ENCODE measurements around the gene DVL1. TPM values are rescaled to one million over a fixed set of nuclear protein-coding genes. Genes with fewer than 3 reads are reported as not detected.

DVL1 gene
- total and polyA plus RNA-seq, 9 of the 15 experiments (the other 6 are each of a cell fraction or from before 2014, with no cell fraction given) = 0.62 to 135 (median 24.3) TPM

GRCh38 chr1:1299686-1300351 is 49.4 kb downstream of the DVL1 start:
- WGBS (ENCODE audit: insufficient coverage, low coverage, missing lambda C conversion rate) = 70% methylated on average over 21 of the region's 22 CpGs
- Histone ChIP-seq H2AFZ (ENCODE audit: low read depth, low read length) (no peak overlapping the region), H3K79me2 (ENCODE audit: control insufficient read depth, insufficient read depth, low read length) (peaks cover 8% of the 10 kb centered on the region), H3K9me3 (replicated peaks; ENCODE audit: control insufficient read depth, insufficient read depth, low read depth, low read length) (no peaks in the 10 kb centered on the region), H3K4me3 (no peak overlapping the region), H3K9me1 (ENCODE audit: control insufficient read depth, insufficient read depth, low read length) (peaks cover 21% of the 10 kb centered on the region), H3K27me3 (ENCODE audit: control insufficient read depth in 2 of 2, insufficient read depth in 2 of 2, low read length in 2 of 2) (no peaks in the 10 kb centered on the region), H3K9ac (ENCODE audit: insufficient read depth in 1 of 2, low read depth in 2 of 2, low read length in 2 of 2) (no peak overlapping the region; a peak in 1 of 4 replicates), H3K4me1 (replicated peaks in 1 of 2; ENCODE audit: control insufficient read depth in 2 of 2, insufficient read depth in 2 of 2, low read length in 2 of 2) (peaks cover 9 to 76% of the 10 kb centered on the region in 2 experiments), H3K27ac (ENCODE audit: extremely low read depth, low read depth, low read length) (no peak overlapping the region), H3K4me2 (ENCODE audit: insufficient read depth, low read length) (no peak overlapping the region), H4K20me1 (replicated peaks; ENCODE audit: control insufficient read depth, insufficient read depth, low read length) (peaks cover 19% of the 10 kb centered on the region; the same call in 1 of the 2 replicates), H3K36me3 (ENCODE audit: control insufficient read depth, insufficient read depth, low read length) (peaks cover 15% of the 10 kb centered on the region; the same call in 1 of the 3 replicates)
- in situ Hi-C loops (cut with MboI) = no loop called here
- CTCF ChIA-PET (ENCODE audit: low intra/inter-chr PET ratio) = interaction anchor here (0.5 kb wide), 1 partner anchor 556 kb away, joined by 3 read pairs; no protein-coding TSS in a partner anchor
- FAIRE-seq = peak; percentile 81
- intact Hi-C loops (cut with micrococcal nuclease) = loop anchor here (10.0 kb wide), 2 partner anchors 315 to 925 kb away; partner anchors contain the start of genes PERM1 and SKI
- peak in 2 of 4 experiments; percentile 50 to 59 for DNase-seq (ENCODE audit: extremely low read depth in 1 of 4, low spot score in 3 of 4)
- BruUV-seq (replicated peaks) = no TSS peak
- ATAC-seq = peak; percentile 81
- POLR2A ChIA-PET = interaction anchor here (0.6 kb wide), 1 partner anchor 722 kb away, joined by 4 read pairs; no protein-coding TSS in a partner anchor
- TF ChIP-seq RBM17 (IDR thresholded peaks at IDR 0.05; ENCODE audit: borderline replicate concordance, low read depth, low read length) = no peak
- TF ChIP-seq ID3 (CRISPR knock-in tag; IDR thresholded peaks at IDR 0.05) = no peak
- TF ChIP-seq ID3 (tag; IDR thresholded peaks at IDR 0.05) = no peak
- no peak for TF ChIP-seq SRSF1 (IDR thresholded peaks at IDR 0.05; ENCODE audit: low read depth, low read length)
- TF ChIP-seq USF1 (CRISPR knock-in tag; IDR thresholded peaks at IDR 0.05) = no peak
- TF ChIP-seq MLX (CRISPR knock-in tag; conservative IDR thresholded peaks at IDR 0.05) = no peak
- no peak for TF ChIP-seq CBX2 (IDR thresholded peaks at IDR 0.05; ENCODE audit: insufficient read depth, low read length, poor library complexity, severe bottlenecking)
- no peak for TF ChIP-seq ZNF121 (CRISPR knock-in tag; conservative IDR thresholded peaks at IDR 0.05)
- TF ChIP-seq IRF9 (tag; IDR thresholded peaks at IDR 0.05) = no peak
- TF ChIP-seq ZBTB12 (CRISPR knock-in tag; IDR thresholded peaks at IDR 0.05) = no peak
- TF ChIP-seq ZFX (CRISPR knock-in tag; IDR thresholded peaks at IDR 0.05) = no peak
- TF ChIP-seq NFATC3 (IDR thresholded peaks at IDR 0.05) = no peak
- peak; percentile 46 for TF ChIP-seq HMGN3 (IDR thresholded peaks at IDR 0.05; ENCODE audit: borderline replicate concordance, extremely low read depth, insufficient read length, low read depth, low read length)
